Left hindlimb (tissue), 1 donor: ENCODE results near the gene BAX.
"Not testable (repeated sequence)": the region's sequence is repeated elsewhere in the genome, so short reads cannot be mapped to it uniquely, and the experiment has no call there.

Experiments
- DNase-seq: peaks from one replicate; pipeline ENCODE4 v3.0.0-alpha.2; 2018

Gene BAX

GRCh38 chr19:48954595-48955307, at the start of gene BAX:
TSS of gene BAX (plus strand) at chr19:48954875. CDS start at chr19:48954929, 54 bp downstream.
- peak; percentile 98 for DNase-seq

- no peak for DNase-seq
These were observed 49.0 kb upstream of the BAX start for GRCh38 chr19:48905664-48906063.

GRCh38 chr19:48906324-48906723, 48.4 kb upstream of the BAX start:
- DNase-seq, result no peak

- no peak for DNase-seq
These were observed 47.0 kb upstream of the BAX start for GRCh38 chr19:48907671-48908070.

GRCh38 chr19:48909424-48910077, 45.1 kb upstream of the BAX start:
- not testable (repeated sequence) for DNase-seq

GRCh38 chr19:48910803-48911202, 43.9 kb upstream of the BAX start:
- no peak for DNase-seq

GRCh38 chr19:48913114-48913889, 41.4 kb upstream of the BAX start:
- DNase-seq, result no peak

- DNase-seq, result no peak
These were observed 40.5 kb upstream of the BAX start for GRCh38 chr19:48914181-48914580.

- no peak for DNase-seq
These were observed 38.9 kb upstream of the BAX start for GRCh38 chr19:48915757-48916156.

GRCh38 chr19:48918071-48918470, 36.6 kb upstream of the BAX start:
- no peak for DNase-seq

GRCh38 chr19:48918801-48919247, 35.9 kb upstream of the BAX start:
- DNase-seq, result no peak

- DNase-seq, result not testable (repeated sequence)
These were observed 35.4 kb upstream of the BAX start for GRCh38 chr19:48919271-48919670.

GRCh38 chr19:48920949-48921348, 33.7 kb upstream of the BAX start:
- no peak for DNase-seq

GRCh38 chr19:48921721-48922500, 32.8 kb upstream of the BAX start:
- DNase-seq, result no peak

- no peak for DNase-seq
These were observed 31.9 kb upstream of the BAX start for GRCh38 chr19:48922548-48923490.

GRCh38 chr19:48925240-48925843, 29.3 kb upstream of the BAX start:
- DNase-seq, result no peak

GRCh38 chr19:48925890-48926289, 28.8 kb upstream of the BAX start:
- DNase-seq, result not testable (repeated sequence)

GRCh38 chr19:48926909-48927308, 27.8 kb upstream of the BAX start:
- DNase-seq, result no peak

GRCh38 chr19:48927692-48928091, 27.0 kb upstream of the BAX start:
- DNase-seq, result not testable (repeated sequence)

- DNase-seq, result no peak
These were observed 26.3 kb upstream of the BAX start for GRCh38 chr19:48928164-48929025.
